ENCODE measurements around the gene CS.

DNA sequence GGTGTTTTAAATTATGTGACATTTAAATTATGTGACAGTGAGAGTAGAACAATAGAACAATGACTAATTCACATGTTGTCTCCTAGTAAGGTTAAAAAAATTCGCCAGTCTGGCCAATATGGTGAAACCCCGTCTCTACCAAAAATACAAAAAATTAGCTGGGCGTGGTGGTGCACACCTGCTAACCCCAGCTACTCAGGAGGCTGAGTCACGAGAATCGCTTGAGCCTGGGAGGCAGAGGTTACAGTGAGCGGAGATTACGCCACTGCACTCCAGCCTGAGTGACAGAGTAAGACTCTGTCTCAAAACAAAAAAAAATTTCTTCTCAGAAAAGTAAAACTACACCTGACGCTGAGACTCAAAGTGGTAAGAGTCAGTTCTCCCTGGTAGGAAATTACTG, 2.7 kb downstream of the CS start:
- TF ChIP-seq, protein P1, sequence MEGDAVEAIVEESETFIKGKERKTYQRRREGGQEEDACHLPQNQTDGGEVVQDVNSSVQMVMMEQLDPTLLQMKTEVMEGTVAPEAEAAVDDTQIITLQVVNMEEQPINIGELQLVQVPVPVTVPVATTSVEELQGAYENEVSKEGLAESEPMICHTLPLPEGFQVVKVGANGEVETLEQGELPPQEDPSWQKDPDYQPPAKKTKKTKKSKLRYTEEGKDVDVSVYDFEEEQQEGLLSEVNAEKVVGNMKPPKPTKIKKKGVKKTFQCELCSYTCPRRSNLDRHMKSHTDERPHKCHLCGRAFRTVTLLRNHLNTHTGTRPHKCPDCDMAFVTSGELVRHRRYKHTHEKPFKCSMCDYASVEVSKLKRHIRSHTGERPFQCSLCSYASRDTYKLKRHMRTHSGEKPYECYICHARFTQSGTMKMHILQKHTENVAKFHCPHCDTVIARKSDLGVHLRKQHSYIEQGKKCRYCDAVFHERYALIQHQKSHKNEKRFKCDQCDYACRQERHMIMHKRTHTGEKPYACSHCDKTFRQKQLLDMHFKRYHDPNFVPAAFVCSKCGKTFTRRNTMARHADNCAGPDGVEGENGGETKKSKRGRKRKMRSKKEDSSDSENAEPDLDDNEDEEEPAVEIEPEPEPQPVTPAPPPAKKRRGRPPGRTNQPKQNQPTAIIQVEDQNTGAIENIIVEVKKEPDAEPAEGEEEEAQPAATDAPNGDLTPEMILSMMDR (conservative IDR thresholded peaks at IDR 0.05 in 1 of 2, IDR thresholded peaks at IDR 0.05 in 1 of 2; ENCODE audit: extremely low read depth in 1 of 2, insufficient read depth in 1 of 2, low read depth in 1 of 2, low read length in 2 of 2): no peak
- no peak for TF ChIP-seq EZH2 (IDR thresholded peaks at IDR 0.05; ENCODE audit: borderline replicate concordance, low read length)
